CD4-positive, alpha-beta T cell treated with Interleukin-6 at 100 ng/mL for 8 hours (primary cell): Measurements from ENCODE around the gene SLIT3.

Source experiments
- DNase-seq: peaks from one replicate; pipeline ENCODE4 v3.0.0-alpha.2; 2020; ENCODE audit warnings: mixed read lengths, low spot score

Gene SLIT3

GRCh38 chr5:169080448-169080911, 220.5 kb downstream of the SLIT3 start:
- DNase-seq, result no peak

GRCh38 chr5:169079697-169080096, 221.2 kb downstream of the SLIT3 start:
- DNase-seq, result no peak

GRCh38 chr5:169074839-169075238, 226.1 kb downstream of the SLIT3 start:
- no peak for DNase-seq

- DNase-seq, result no peak
Measured at GRCh38 chr5:169072233-169072632, 228.7 kb downstream of the SLIT3 start.

GRCh38 chr5:169070413-169070812, 230.5 kb downstream of the SLIT3 start:
- no peak for DNase-seq

GRCh38 chr5:169067751-169068173, 233.2 kb downstream of the SLIT3 start:
- DNase-seq, result no peak

- DNase-seq, result no peak
Measured at GRCh38 chr5:169065400-169065799, 235.5 kb downstream of the SLIT3 start.

GRCh38 chr5:169064093-169064492, 236.8 kb downstream of the SLIT3 start:
- DNase-seq, result no peak

GRCh38 chr5:169063316-169063953, 237.5 kb downstream of the SLIT3 start:
- DNase-seq, result no peak

- no peak for DNase-seq
Measured at GRCh38 chr5:169062690-169063089, 238.2 kb downstream of the SLIT3 start.

GRCh38 chr5:169054506-169054905, 246.4 kb downstream of the SLIT3 start:
- DNase-seq, result no peak

- DNase-seq, result no peak
Measured at GRCh38 chr5:169052207-169052606, 248.7 kb downstream of the SLIT3 start.

GRCh38 chr5:169051351-169051750, 249.6 kb downstream of the SLIT3 start:
- no peak for DNase-seq

GRCh38 chr5:169050636-169051035, 250.3 kb downstream of the SLIT3 start:
- DNase-seq, result no peak

GRCh38 chr5:169050146-169050571, 250.8 kb downstream of the SLIT3 start:
- no peak for DNase-seq

- no peak for DNase-seq
Measured at GRCh38 chr5:169049712-169050111, 251.2 kb downstream of the SLIT3 start.

GRCh38 chr5:169048181-169049125, 252.5 kb downstream of the SLIT3 start:
- DNase-seq, result no peak

GRCh38 chr5:169044962-169045361, 256.0 kb downstream of the SLIT3 start:
- DNase-seq, result no peak

GRCh38 chr5:169041180-169041579, 259.8 kb downstream of the SLIT3 start:
- no peak for DNase-seq

GRCh38 chr5:169039592-169039991, 261.3 kb downstream of the SLIT3 start:
- no peak for DNase-seq

GRCh38 chr5:169037466-169037865, 263.5 kb downstream of the SLIT3 start:
- no peak for DNase-seq

GRCh38 chr5:169036079-169036805, 264.7 kb downstream of the SLIT3 start:
- no peak for DNase-seq
